Measurements from ENCODE around the gene PHTF1.

- TF ChIP-seq CTCF (IDR thresholded peaks at IDR 0.05; ENCODE audit: low read depth, low read length, poor library complexity, severe bottlenecking) (no peak), EZH2phosphoT487 (IDR thresholded peaks at IDR 0.05; ENCODE audit: borderline replicate concordance, low read length) (no peak)
Observed at GRCh38 chr1:113780374-113781146, 21.3 kb upstream of the PHTF1 start.
